IPS-18a (cell line): ENCODE data around the gene WNK2.
"Not testable (repeated sequence)": the region's sequence is repeated elsewhere in the genome, so short reads cannot be mapped to it uniquely, and the experiment has no call there.

Experiments used
- H3K27ac ChIP-seq: one replicate; pipeline ENCODE4 v1.5.1; 2013; ENCODE audit warnings: low read length
- H3K27me3 ChIP-seq: one replicate; pipeline ENCODE4 v1.6.1; 2013; ENCODE audit warnings: mild to moderate bottlenecking, low read length; ENCODE audit not compliant: control insufficient read depth, insufficient read depth
- H3K36me3 ChIP-seq: one replicate; pipeline ENCODE4 v1.6.1; 2013; ENCODE audit warnings: low read depth, low read length; ENCODE audit not compliant: control insufficient read depth
- H3K4me1 ChIP-seq: one replicate; pipeline ENCODE4 v1.6.1; 2013; ENCODE audit warnings: low read depth, low read length; ENCODE audit not compliant: control insufficient read depth
- H3K4me3 ChIP-seq: one replicate; pipeline ENCODE4 v1.5.1; 2013; ENCODE audit warnings: low read length
- H3K9ac ChIP-seq: one replicate; pipeline ENCODE4 v1.6.1; 2013; ENCODE audit warnings: mild to moderate bottlenecking, low read length, moderate library complexity
- H3K9me3 ChIP-seq: one replicate; pipeline ENCODE4 v1.6.1; 2013; ENCODE audit warnings: low read depth, low read length; ENCODE audit not compliant: control insufficient read depth

WNK2 gene

GRCh38 chr9:93183663-93184431, at the start of gene WNK2:
Gene WNK2 (plus strand): TSS chr9:93184139. CDS start chr9:93184930, 791 bp downstream.
- peaks cover 36% of the 10 kb centered on the region for H3K27me3 ChIP-seq
- H3K4me3 ChIP-seq: peak within 1 kb of the TSS; percentile 61
- no peak within 1 kb of the TSS for H3K27ac ChIP-seq
- H3K9ac ChIP-seq: peak within 1 kb of the TSS; percentile 13
- H3K4me1 ChIP-seq: no peaks in the 10 kb centered on the region
- no peaks in the 10 kb centered on the region for H3K36me3 ChIP-seq
- no peaks in the 10 kb centered on the region for H3K9me3 ChIP-seq

DNA sequence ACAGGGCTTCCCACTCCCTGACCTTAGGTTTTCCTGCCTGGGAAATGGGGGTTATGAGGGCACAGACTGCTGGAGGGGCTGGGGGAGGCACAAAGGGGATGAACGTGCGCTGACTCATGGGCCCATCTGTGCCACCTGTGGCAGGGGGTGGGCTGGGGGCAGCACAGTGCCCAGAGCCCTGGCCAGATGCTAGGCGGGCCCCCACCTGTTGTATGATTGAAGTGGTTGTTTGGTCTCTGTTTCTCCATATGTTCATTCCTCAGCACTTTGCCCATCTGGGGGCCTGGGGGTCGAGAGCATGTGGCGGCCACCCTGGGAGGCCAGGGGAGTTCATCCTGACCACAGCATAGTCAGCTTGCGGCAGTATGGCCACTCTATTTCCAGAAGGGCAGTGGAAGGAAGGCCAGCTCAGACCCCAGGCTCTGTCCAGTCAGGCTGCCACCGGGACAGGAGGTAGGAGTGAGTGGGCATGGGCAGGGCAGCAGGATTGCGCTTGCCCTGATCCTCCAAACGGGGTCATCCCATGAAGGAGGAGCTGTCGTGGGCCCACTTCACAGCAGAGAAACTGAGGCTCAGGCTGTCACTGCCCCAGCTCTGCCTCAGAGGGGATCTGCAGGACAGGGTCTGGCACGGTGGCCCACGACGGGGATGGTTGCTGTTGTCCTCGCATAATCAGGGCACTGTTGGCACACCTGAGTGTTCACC, 49.0 kb upstream of the WNK2 start:
- Histone ChIP-seq H3K27ac (no peak overlapping the region), H3K36me3 (no peaks in the 10 kb centered on the region), H3K9ac (peak overlapping the region; percentile 48), H3K9me3 (no peaks in the 10 kb centered on the region), H3K27me3 (peaks cover 15% of the 10 kb centered on the region), H3K4me1 (peaks cover 14% of the 10 kb centered on the region), H3K4me3 (peak overlapping the region; percentile 69)

DNA sequence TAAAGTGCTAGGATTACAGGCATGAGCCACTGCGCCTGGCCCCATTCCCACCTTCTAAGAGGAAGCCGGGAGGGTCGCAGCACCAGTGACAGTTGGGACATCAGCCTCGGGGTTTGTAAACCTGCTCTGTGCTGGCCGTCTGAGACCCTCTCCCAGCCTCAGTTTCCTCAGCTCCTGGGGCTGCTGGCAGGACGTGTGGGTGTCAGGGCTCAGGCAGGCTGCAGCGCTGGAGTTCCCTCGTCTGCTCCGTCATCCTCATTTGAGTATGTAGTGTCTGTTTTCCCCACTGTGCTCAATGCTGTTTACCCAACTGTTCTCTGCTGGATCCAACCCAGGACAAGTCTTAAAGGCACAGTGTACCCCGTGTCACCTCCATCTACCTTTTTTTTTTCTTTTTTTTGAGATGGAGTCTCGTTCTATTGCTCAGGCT, 47.9 kb upstream of the WNK2 start:
- H3K9me3 ChIP-seq: no peaks in the 10 kb centered on the region
- H3K4me3 ChIP-seq: no peak overlapping the region
- peaks cover 14% of the 10 kb centered on the region for H3K4me1 ChIP-seq
- peaks cover 15% of the 10 kb centered on the region for H3K27me3 ChIP-seq
- H3K9ac ChIP-seq: no peak overlapping the region
- no peak overlapping the region for H3K27ac ChIP-seq
- no peaks in the 10 kb centered on the region for H3K36me3 ChIP-seq

DNA sequence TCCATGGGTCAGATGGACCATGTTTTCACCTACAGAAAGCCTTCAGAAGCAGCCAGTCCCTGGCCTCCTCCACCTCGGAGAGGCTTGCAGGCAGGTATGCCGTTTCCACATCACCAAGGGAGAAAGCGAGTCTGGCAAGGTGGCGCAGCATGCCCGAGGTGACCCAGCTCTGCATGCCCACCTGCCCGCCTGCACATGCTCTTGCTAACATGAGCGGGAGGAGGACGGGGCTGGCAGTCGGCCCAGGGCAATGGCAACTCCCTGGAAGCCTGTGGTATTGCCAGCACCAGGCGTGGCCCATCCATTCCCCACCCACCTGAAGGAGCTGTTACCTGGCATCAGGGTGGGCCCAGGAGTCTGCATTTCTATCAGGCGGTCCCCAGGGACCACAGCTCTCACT, 46.6 kb upstream of the WNK2 start:
- Histone ChIP-seq H3K36me3 (no peaks in the 10 kb centered on the region), H3K27ac (no peak overlapping the region), H3K4me3 (no peak overlapping the region), H3K4me1 (peaks cover 14% of the 10 kb centered on the region), H3K9me3 (no peaks in the 10 kb centered on the region), H3K9ac (no peak overlapping the region), H3K27me3 (peaks cover 15% of the 10 kb centered on the region)

DNA sequence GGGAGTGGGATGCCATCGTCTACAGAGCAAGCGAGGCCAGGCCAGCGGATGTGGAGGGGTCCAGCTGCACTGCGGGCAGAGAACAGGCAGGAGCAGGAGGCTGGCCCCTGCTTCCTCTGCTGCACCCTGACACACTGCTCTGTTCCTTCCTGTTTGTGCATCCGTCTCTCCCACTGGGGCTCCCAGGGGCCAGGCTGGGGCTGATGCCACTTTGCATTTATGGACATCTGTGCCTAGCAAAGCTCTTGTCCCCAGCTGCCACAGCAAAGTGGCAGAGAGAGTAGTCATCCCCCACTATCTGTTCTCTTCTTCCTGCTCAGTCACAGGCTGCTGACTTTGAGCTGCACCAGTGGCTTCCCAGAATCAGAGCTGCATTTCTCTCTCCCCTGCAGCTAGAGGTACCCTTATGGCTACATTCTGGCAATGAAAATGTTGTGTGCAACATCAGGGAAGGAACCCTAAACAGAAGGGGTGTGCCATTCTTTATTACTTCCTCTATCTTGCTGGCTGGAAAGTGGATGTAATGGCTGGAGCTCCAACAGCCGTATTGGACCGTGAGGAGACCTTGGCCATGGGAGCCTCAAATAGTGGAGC, 45.7 kb upstream of the WNK2 start:
- H3K9ac ChIP-seq: no peak overlapping the region
- no peaks in the 10 kb centered on the region for H3K9me3 ChIP-seq
- no peak overlapping the region for H3K4me3 ChIP-seq
- peaks cover 11% of the 10 kb centered on the region for H3K27me3 ChIP-seq
- no peak overlapping the region for H3K27ac ChIP-seq
- H3K36me3 ChIP-seq: no peaks in the 10 kb centered on the region
- H3K4me1 ChIP-seq: peaks cover 6% of the 10 kb centered on the region

- Histone ChIP-seq H3K9ac (no peak overlapping the region), H3K36me3 (no peaks in the 10 kb centered on the region), H3K27me3 (peaks cover 9% of the 10 kb centered on the region), H3K4me3 (no peak overlapping the region), H3K4me1 (peaks cover 5% of the 10 kb centered on the region), H3K27ac (no peak overlapping the region), H3K9me3 (no peaks in the 10 kb centered on the region)
Observed at GRCh38 chr9:93139365-93140182, 44.4 kb upstream of the WNK2 start.

DNA sequence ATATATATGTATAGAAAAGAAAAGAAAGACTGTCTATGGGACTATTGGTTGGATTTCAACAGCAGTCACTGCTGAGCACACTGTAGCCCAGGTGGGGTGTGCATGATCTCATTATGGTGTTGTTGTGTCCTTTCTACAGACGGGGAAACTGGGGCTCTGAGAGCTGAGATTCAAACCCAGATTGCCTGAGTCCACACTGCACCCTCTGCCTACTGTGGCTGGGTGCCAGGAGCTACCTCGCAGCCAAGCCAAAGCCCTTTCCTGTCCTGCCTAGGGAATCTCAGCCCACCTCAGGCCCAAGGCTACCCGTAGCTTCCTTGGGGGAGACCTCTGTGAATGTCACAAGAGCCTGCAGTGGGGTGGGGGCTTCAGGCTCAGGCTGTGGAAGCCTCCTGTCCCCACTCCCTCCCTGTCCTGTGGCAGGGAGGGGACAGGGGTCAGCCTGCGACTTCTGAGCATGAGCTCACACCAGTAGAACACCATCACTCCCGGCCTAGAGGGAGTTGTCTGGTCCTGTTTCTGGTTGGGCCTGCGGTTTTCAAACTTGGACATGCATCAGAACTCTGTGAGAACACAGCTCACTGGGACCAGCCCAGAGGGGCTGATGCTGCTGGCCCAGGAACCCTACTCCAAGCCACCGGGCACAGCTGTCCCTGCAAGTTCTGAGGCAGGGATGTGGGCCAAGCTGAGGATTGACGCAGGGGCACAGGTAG, 42.0 kb upstream of the WNK2 start:
- Histone ChIP-seq H3K27ac (no peak overlapping the region), H3K4me3 (no peak overlapping the region), H3K9ac (no peak overlapping the region), H3K4me1 (no peaks in the 10 kb centered on the region), H3K36me3 (no peaks in the 10 kb centered on the region), H3K27me3 (no peaks in the 10 kb centered on the region), H3K9me3 (no peaks in the 10 kb centered on the region)

- Histone ChIP-seq H3K9me3 (no peaks in the 10 kb centered on the region), H3K27me3 (no peaks in the 10 kb centered on the region), H3K27ac (no peak overlapping the region), H3K9ac (no peak overlapping the region), H3K4me3 (no peak overlapping the region), H3K4me1 (no peaks in the 10 kb centered on the region), H3K36me3 (no peaks in the 10 kb centered on the region)
Observed at GRCh38 chr9:93143830-93144530, 40.0 kb upstream of the WNK2 start.

- not testable (repeated sequence) for H3K36me3 ChIP-seq, H3K4me1 ChIP-seq, H3K27me3 ChIP-seq, H3K27ac ChIP-seq, H3K4me3 ChIP-seq, H3K9me3 ChIP-seq, H3K9ac ChIP-seq
Observed at GRCh38 chr9:93146696-93147095, 37.2 kb upstream of the WNK2 start.

DNA sequence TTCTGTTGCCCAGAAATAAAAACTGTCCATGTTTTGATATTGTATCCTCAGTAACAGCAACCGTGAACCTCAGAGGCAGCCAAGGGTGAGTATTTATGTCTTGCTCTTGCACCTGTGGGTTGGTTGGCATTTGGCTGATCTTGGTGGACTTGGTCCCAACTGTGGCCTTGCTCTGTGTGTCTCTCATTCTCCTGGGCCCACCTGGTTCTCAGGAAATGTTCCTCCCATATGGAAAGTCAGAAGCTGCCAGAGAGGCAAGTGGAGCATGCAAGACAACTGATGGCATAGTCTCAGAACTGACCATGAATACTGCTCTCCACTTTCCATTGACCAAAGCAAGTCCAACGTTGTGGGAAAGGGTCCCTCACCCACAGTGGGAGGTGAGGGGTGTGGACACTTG, 36.3 kb upstream of the WNK2 start:
- Histone ChIP-seq H3K4me1 (no peaks in the 10 kb centered on the region), H3K36me3 (no peaks in the 10 kb centered on the region), H3K27me3 (no peaks in the 10 kb centered on the region), H3K9me3 (no peaks in the 10 kb centered on the region), H3K27ac (no peak overlapping the region), H3K4me3 (no peak overlapping the region), H3K9ac (no peak overlapping the region)
